ENCODE results near the gene KIF5B.
"Not testable (repeated sequence)": the region's sequence is repeated elsewhere in the genome, so short reads cannot be mapped to it uniquely, and the experiment has no call there.

KIF5B gene

DNA sequence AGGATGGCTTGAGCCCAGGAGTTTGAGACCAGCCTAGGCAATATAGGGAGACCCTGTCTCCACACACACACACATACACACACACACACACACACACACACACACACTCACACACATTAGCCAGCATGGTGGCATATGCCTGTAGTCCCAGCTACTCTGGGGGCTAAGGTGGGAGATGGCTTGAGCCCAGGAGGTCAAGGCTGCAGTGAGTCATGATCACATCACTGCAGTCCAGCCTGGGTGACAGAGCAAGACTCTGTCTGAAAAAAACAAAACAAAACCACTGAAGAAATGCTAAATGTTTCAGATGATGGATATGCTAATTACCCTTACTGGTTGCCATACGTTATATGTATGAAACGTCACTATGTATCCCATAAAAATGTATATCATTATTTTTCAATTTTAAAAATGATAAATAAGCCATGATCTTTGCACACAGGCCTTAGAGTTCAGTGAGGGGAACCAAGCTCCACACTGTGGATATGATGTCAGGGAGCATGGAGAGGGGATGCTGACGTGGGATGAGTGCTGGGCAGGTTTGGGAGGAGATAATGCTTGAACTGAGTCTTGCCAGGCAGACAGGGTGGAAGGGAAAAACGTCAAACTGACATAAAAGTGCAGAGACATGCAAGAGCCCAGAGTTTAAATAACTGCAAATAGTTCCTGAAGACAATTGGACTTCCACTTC lies 81.6 kb downstream of the KIF5B start:
- H3K27ac Mint-ChIP-seq = peak overlapping the region; percentile 80
- H3K9me3 Mint-ChIP-seq = peaks cover 11% of the 10 kb centered on the region
- TF ChIP-seq, protein P1, sequence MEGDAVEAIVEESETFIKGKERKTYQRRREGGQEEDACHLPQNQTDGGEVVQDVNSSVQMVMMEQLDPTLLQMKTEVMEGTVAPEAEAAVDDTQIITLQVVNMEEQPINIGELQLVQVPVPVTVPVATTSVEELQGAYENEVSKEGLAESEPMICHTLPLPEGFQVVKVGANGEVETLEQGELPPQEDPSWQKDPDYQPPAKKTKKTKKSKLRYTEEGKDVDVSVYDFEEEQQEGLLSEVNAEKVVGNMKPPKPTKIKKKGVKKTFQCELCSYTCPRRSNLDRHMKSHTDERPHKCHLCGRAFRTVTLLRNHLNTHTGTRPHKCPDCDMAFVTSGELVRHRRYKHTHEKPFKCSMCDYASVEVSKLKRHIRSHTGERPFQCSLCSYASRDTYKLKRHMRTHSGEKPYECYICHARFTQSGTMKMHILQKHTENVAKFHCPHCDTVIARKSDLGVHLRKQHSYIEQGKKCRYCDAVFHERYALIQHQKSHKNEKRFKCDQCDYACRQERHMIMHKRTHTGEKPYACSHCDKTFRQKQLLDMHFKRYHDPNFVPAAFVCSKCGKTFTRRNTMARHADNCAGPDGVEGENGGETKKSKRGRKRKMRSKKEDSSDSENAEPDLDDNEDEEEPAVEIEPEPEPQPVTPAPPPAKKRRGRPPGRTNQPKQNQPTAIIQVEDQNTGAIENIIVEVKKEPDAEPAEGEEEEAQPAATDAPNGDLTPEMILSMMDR (IDR thresholded peaks at IDR 0.05) = no peak
- H3K27me3 Mint-ChIP-seq (ENCODE audit: low read depth, poor library complexity) = no peaks in the 10 kb centered on the region
- H3K4me3 Mint-ChIP-seq = no peak overlapping the region
- no peak for DNase-seq
- H3K4me1 Mint-ChIP-seq = peaks cover 10% of the 10 kb centered on the region
- H3K36me3 Mint-ChIP-seq (ENCODE audit: low read depth) = peaks cover 19% of the 10 kb centered on the region

- Mint-ChIP-seq H3K4me3 (no peak overlapping the region), H3K4me1 (peaks cover 10% of the 10 kb centered on the region), H3K9me3 (no peaks in the 10 kb centered on the region), H3K27ac (no peak overlapping the region), H3K27me3 (ENCODE audit: low read depth, poor library complexity) (no peaks in the 10 kb centered on the region), H3K36me3 (ENCODE audit: low read depth) (peaks cover 10% of the 10 kb centered on the region)
- no peak for DNase-seq
- TF ChIP-seq, protein P1 (IDR thresholded peaks at IDR 0.05) = no peak
Measured at GRCh38 chr10:31972519-31973041, 83.6 kb downstream of the KIF5B start.

- H3K36me3 Mint-ChIP-seq (ENCODE audit: low read depth); DNase-seq; H3K9me3 Mint-ChIP-seq; H3K4me3 Mint-ChIP-seq; H3K4me1 Mint-ChIP-seq; H3K27ac Mint-ChIP-seq; H3K27me3 Mint-ChIP-seq (ENCODE audit: low read depth, poor library complexity): not testable (repeated sequence)
Measured at GRCh38 chr10:31969847-31970246, 86.4 kb downstream of the KIF5B start.

GRCh38 chr10:31963589-31963980 lies 92.6 kb downstream of the KIF5B start:
- Mint-ChIP-seq H3K27ac (peak overlapping the region; percentile 32), H3K4me1 (peaks cover 13% of the 10 kb centered on the region)
- no peak for DNase-seq

GRCh38 chr10:31962826-31963588 lies 93.2 kb downstream of the KIF5B start:
- H3K27ac Mint-ChIP-seq = peak overlapping the region; percentile 32
- no peak for DNase-seq
- peaks cover 14% of the 10 kb centered on the region for H3K36me3 Mint-ChIP-seq (ENCODE audit: low read depth)
- no peak overlapping the region for H3K4me3 Mint-ChIP-seq
- H3K9me3 Mint-ChIP-seq = no peaks in the 10 kb centered on the region
- no peaks in the 10 kb centered on the region for H3K27me3 Mint-ChIP-seq (ENCODE audit: low read depth, poor library complexity)
- TF ChIP-seq, protein P1 (IDR thresholded peaks at IDR 0.05) = no peak
- H3K4me1 Mint-ChIP-seq = peaks cover 13% of the 10 kb centered on the region

More at GRCh38 chr10:31963589-31963980, 92.6 kb downstream of the KIF5B start:
- Mint-ChIP-seq H3K4me3 (no peak overlapping the region), H3K9me3 (no peaks in the 10 kb centered on the region), H3K27me3 (ENCODE audit: low read depth, poor library complexity) (no peaks in the 10 kb centered on the region), H3K36me3 (ENCODE audit: low read depth) (peaks cover 12% of the 10 kb centered on the region)
- TF ChIP-seq, protein P1 (IDR thresholded peaks at IDR 0.05) = no peak

DNA sequence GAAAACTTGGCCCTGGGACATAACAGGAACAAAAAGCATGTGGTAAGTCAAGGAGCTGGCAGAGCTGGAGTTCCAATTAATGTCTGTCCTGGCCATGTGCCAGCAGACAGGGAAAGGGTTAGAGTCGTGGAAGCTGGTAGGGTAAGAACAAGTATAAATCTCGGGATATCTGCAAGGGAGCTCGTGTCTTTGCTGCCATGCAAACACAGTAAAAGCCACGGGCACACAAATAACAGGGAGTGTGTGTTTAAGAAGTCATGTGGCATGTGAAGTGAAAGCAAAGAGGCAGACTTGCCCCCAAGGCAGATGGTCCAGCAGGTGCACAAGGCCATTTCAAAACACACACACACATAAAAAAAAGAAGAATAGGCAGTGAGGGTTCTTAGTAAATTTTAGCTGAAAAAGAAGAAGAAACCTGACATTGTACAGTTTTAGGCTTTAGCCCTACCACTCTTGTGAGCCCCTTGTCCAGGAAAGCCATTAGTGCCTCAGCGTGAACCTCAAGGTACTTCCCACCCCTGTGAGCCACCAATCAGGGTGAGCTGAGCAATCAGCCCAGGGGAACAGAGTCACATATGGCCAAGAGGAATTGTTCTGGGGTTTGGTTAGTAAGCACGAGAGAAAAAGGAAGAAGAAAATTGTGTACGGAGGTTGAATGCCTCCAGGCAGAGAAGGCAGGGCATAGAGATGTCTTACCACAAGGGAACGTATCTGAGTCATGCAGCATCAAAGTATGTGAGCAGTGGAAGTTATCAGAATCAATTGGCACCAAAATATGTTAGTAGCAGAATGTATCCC lies 94.7 kb downstream of the KIF5B start:
- Mint-ChIP-seq H3K36me3 (ENCODE audit: low read depth) (peaks cover 16% of the 10 kb centered on the region), H3K27me3 (ENCODE audit: low read depth, poor library complexity) (no peaks in the 10 kb centered on the region), H3K9me3 (peaks cover 1% of the 10 kb centered on the region), H3K4me3 (no peak overlapping the region), H3K27ac (no peak overlapping the region), H3K4me1 (peaks cover 13% of the 10 kb centered on the region)
- TF ChIP-seq, protein P1 (IDR thresholded peaks at IDR 0.05) = no peak
- DNase-seq = no peak

Data from nephron progenitor cell (in vitro differentiated cells).